ENCODE results near the gene FPR3.

DNA sequence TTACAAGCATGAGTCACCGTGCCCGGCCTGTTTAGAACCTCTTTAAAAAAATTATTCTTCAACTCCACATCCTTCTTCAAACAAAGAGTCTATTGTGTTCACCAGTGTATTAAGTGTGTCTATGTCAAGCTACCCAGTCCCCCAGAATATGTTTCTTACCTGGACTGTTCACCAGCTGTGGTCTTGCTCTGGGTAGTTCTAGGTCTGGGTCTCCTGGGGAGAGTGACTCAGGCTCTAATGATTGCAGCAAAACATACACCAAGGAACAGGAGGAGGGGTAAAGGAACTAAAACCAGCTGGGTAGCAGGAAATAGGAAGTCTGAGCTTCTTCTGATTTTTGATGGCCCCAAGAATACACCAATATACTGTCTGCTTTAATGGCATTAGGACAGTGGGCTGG lies 43.3 kb upstream of the FPR3 start, which contains the start of gene FPR1:
- TF ChIP-seq, protein P1, sequence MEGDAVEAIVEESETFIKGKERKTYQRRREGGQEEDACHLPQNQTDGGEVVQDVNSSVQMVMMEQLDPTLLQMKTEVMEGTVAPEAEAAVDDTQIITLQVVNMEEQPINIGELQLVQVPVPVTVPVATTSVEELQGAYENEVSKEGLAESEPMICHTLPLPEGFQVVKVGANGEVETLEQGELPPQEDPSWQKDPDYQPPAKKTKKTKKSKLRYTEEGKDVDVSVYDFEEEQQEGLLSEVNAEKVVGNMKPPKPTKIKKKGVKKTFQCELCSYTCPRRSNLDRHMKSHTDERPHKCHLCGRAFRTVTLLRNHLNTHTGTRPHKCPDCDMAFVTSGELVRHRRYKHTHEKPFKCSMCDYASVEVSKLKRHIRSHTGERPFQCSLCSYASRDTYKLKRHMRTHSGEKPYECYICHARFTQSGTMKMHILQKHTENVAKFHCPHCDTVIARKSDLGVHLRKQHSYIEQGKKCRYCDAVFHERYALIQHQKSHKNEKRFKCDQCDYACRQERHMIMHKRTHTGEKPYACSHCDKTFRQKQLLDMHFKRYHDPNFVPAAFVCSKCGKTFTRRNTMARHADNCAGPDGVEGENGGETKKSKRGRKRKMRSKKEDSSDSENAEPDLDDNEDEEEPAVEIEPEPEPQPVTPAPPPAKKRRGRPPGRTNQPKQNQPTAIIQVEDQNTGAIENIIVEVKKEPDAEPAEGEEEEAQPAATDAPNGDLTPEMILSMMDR (IDR thresholded peaks at IDR 0.05 in 8 of 11, conservative IDR thresholded peaks at IDR 0.05 in 3 of 11) = no peak
- TF ChIP-seq POLR2AphosphoS5 (IDR thresholded peaks at IDR 0.05) (peak in 2 of 3 donors; percentile 10 to 89), POLR2A (IDR thresholded peaks at IDR 0.05) (peak in 1 of 3 donors; percentile 55)
